ENCODE data around the gene ZNF579.
"Not testable (repeated sequence)": the region's sequence is repeated elsewhere in the genome, so short reads cannot be mapped to it uniquely, and the experiment has no call there.

ZNF579 gene

GRCh38 chr19:55569477-55569876 lies 11.2 kb downstream of the ZNF579 start:
- not testable (repeated sequence) for DNase-seq, H3K4me1 Mint-ChIP-seq, H3K27ac Mint-ChIP-seq, H3K27me3 Mint-ChIP-seq, H3K4me3 Mint-ChIP-seq, H3K9me3 Mint-ChIP-seq, ATAC-seq

- Mint-ChIP-seq H3K9me3 (no peaks in the 10 kb centered on the region), H3K4me3 (no peak overlapping the region), H3K27me3 (peaks cover 5% of the 10 kb centered on the region)
Observed at GRCh38 chr19:55567708-55568328, 12.8 kb downstream of the ZNF579 start.

GRCh38 chr19:55566823-55567222 lies 13.8 kb downstream of the ZNF579 start:
- ATAC-seq (no peak), DNase-seq (no peak)
- no peak overlapping the region for H3K4me3 Mint-ChIP-seq
- H3K27ac Mint-ChIP-seq: no peak overlapping the region
- H3K4me1 Mint-ChIP-seq: no peaks in the 10 kb centered on the region
- peaks cover 5% of the 10 kb centered on the region for H3K27me3 Mint-ChIP-seq
- no peaks in the 10 kb centered on the region for H3K9me3 Mint-ChIP-seq

More at GRCh38 chr19:55567708-55568328, 12.8 kb downstream of the ZNF579 start:
- no peak for ATAC-seq
- DNase-seq: no peak
- no peaks in the 10 kb centered on the region for H3K4me1 Mint-ChIP-seq
- H3K27ac Mint-ChIP-seq: no peak overlapping the region

GRCh38 chr19:55563261-55563690 lies 17.4 kb downstream of the ZNF579 start:
- no peak for DNase-seq
- no peak overlapping the region for H3K27ac Mint-ChIP-seq
- H3K27me3 Mint-ChIP-seq: peaks cover 13% of the 10 kb centered on the region
- no peaks in the 10 kb centered on the region for H3K9me3 Mint-ChIP-seq
- H3K4me1 Mint-ChIP-seq: no peaks in the 10 kb centered on the region
- H3K4me3 Mint-ChIP-seq: no peak overlapping the region
- no peak for ATAC-seq

- Mint-ChIP-seq H3K4me3 (no peak overlapping the region), H3K9me3 (no peaks in the 10 kb centered on the region), H3K4me1 (no peaks in the 10 kb centered on the region), H3K27me3 (peaks cover 11% of the 10 kb centered on the region), H3K27ac (no peak overlapping the region)
- ATAC-seq: no peak
- no peak for DNase-seq
Observed at GRCh38 chr19:55559684-55560083, 21.0 kb downstream of the ZNF579 start.

GRCh38 chr19:55554741-55555152 lies 25.9 kb downstream of the ZNF579 start:
- ATAC-seq (no peak), DNase-seq (no peak)
- Mint-ChIP-seq H3K4me1 (no peaks in the 10 kb centered on the region), H3K27me3 (peaks cover 20% of the 10 kb centered on the region), H3K9me3 (no peaks in the 10 kb centered on the region), H3K27ac (peak overlapping the region in 1 of 2 donors; percentile 93), H3K4me3 (no peak overlapping the region)

- H3K27ac Mint-ChIP-seq: peak overlapping the region in 1 of 2 donors; percentile 28
- H3K27me3 Mint-ChIP-seq: peaks cover 23% of the 10 kb centered on the region
- no peaks in the 10 kb centered on the region for H3K4me1 Mint-ChIP-seq
- no peaks in the 10 kb centered on the region for H3K9me3 Mint-ChIP-seq
- ATAC-seq: no peak
- no peak for DNase-seq
- no peak overlapping the region for H3K4me3 Mint-ChIP-seq
Observed at GRCh38 chr19:55554302-55554701, 26.3 kb downstream of the ZNF579 start.

- Mint-ChIP-seq H3K4me1 (no peaks in the 10 kb centered on the region), H3K27me3 (peaks cover 24% of the 10 kb centered on the region), H3K9me3 (no peaks in the 10 kb centered on the region), H3K27ac (peak overlapping the region in 1 of 2 donors; percentile 73), H3K4me3 (no peak overlapping the region)
- no peak for ATAC-seq
- DNase-seq: no peak
Observed at GRCh38 chr19:55553217-55554182, 27.1 kb downstream of the ZNF579 start.

GRCh38 chr19:55552620-55553019 lies 28.0 kb downstream of the ZNF579 start:
- Mint-ChIP-seq H3K9me3 (no peaks in the 10 kb centered on the region), H3K27me3 (peaks cover 33% of the 10 kb centered on the region), H3K27ac (peak overlapping the region in 1 of 2 donors; percentile 73), H3K4me1 (peaks cover under 1% of the 10 kb centered on the region), H3K4me3 (no peak overlapping the region)
- ATAC-seq: no peak
- DNase-seq: no peak

- Mint-ChIP-seq H3K4me3 (no peak overlapping the region), H3K27ac (no peak overlapping the region), H3K4me1 (peaks cover 4% of the 10 kb centered on the region), H3K27me3 (peaks cover 37% of the 10 kb centered on the region), H3K9me3 (no peaks in the 10 kb centered on the region)
- ATAC-seq: no peak
- no peak for DNase-seq
Observed at GRCh38 chr19:55552206-55552605, 28.4 kb downstream of the ZNF579 start.

GRCh38 chr19:55550321-55550650 lies 30.4 kb downstream of the ZNF579 start:
- no peaks in the 10 kb centered on the region for H3K9me3 Mint-ChIP-seq
- peaks cover 6% of the 10 kb centered on the region for H3K4me1 Mint-ChIP-seq
- ATAC-seq: no peak
- DNase-seq: no peak
- peaks cover 53% of the 10 kb centered on the region for H3K27me3 Mint-ChIP-seq
- H3K4me3 Mint-ChIP-seq: no peak overlapping the region
- no peak overlapping the region for H3K27ac Mint-ChIP-seq

- no peak for DNase-seq
Observed at GRCh38 chr19:55549500-55550320, 30.9 kb downstream of the ZNF579 start.

GRCh38 chr19:55546822-55547614 lies 33.6 kb downstream of the ZNF579 start:
- Mint-ChIP-seq H3K27ac (no peak overlapping the region), H3K9me3 (peaks cover 0 to 6% of the 10 kb centered on the region in 2 donors), H3K27me3 (peaks cover 40% of the 10 kb centered on the region), H3K4me3 (no peak overlapping the region), H3K4me1 (peaks cover 6% of the 10 kb centered on the region)
- ATAC-seq (no peak), DNase-seq (no peak)

More at GRCh38 chr19:55549500-55550320, 30.9 kb downstream of the ZNF579 start:
- H3K4me1 Mint-ChIP-seq: peaks cover 6% of the 10 kb centered on the region
- no peaks in the 10 kb centered on the region for H3K9me3 Mint-ChIP-seq
- peaks cover 55% of the 10 kb centered on the region for H3K27me3 Mint-ChIP-seq
- ATAC-seq: no peak
- no peak overlapping the region for H3K27ac Mint-ChIP-seq
- no peak overlapping the region for H3K4me3 Mint-ChIP-seq

GRCh38 chr19:55546011-55546410 lies 34.6 kb downstream of the ZNF579 start:
- Mint-ChIP-seq H3K9me3 (peaks cover 0 to 6% of the 10 kb centered on the region in 2 donors), H3K27ac (no peak overlapping the region), H3K4me1 (peaks cover 6% of the 10 kb centered on the region), H3K27me3 (peaks cover 39% of the 10 kb centered on the region), H3K4me3 (no peak overlapping the region)
- no peak for DNase-seq
- ATAC-seq: no peak

- DNase-seq: no peak
- no peak for ATAC-seq
Observed at GRCh38 chr19:55545443-55545842, 35.2 kb downstream of the ZNF579 start, which contains the start of gene SBK3. SBK3 (minus strand) TSS chr19:55545543; CDS start chr19:55545543, 0 bp downstream.

More at GRCh38 chr19:55545443-55545842, 35.2 kb downstream of the ZNF579 start, which contains the start of gene SBK3:
- Mint-ChIP-seq H3K9me3 (peaks cover 0 to 6% of the 10 kb centered on the region in 2 donors), H3K4me1 (peaks cover 6% of the 10 kb centered on the region), H3K27me3 (peaks cover 39% of the 10 kb centered on the region), H3K27ac (no peak within 1 kb of the TSS), H3K4me3 (no peak within 1 kb of the TSS)

Measured in stimulated activated naive CD8-positive, alpha-beta T cell treated with anti-CD3 and anti-CD28 coated beads, Interleukin-15, amount 100 ng/mL, for 72 hours (primary cell).